HG03469 (cell line): ENCODE data around the gene TRIM31.
"Not testable (repeated sequence)": the region's sequence is repeated elsewhere in the genome, so short reads cannot be mapped to it uniquely, and the experiment has no call there.

ENCODE experiments used
- ATAC-seq: cut with Tn5 transposase; IDR thresholded peaks from one replicate; pipeline ENCODE4 v1.9.1; 2021; ENCODE audit warnings: mild to moderate bottlenecking, moderate library complexity, moderate number of reproducible peaks; ENCODE audit not compliant: unreplicated experiment

TRIM31 gene

GRCh38 chr6:30118691-30119090 lies 5.8 kb upstream of the TRIM31 start:
- not testable (repeated sequence) for ATAC-seq

DNA sequence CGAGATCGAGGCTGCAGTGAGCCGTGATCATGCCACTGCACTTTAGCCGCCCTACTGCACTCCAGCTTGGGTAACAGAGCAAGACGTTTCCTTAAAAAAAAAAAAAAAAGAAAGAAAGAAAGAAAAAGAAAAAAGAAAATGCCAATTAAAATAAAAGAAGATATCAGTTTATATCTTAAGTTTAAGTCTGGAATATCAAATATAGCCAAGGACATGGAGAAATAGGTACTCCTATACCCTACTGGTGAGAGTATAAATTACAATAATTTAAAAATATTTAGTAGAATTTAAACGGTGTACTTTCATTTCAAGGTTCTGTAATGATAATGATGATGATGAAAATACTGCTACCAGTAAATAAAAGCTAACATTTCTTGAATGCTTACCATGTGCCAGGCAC lies 3.8 kb upstream of the TRIM31 start:
- no peak for ATAC-seq

DNA sequence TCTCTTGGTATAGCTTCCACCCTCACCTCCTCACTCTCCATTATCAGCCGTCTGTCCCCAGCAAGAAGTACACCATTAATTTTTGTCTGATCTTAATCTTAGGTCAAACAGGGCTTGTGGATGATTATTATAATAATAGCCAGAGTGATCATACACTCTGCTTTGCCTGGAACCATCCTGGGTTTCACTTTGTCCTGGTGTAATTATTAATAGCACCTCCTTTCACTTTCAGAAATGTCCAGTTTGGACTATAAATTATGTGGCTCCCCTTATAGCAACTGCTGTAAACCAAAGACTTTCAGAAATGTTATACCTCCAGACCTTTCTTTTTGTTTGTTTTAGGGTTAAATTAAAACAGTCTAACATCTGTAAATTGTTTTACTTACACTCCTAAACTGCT lies 951 bp upstream of the TRIM31 start:
- ATAC-seq = no peak

DNA sequence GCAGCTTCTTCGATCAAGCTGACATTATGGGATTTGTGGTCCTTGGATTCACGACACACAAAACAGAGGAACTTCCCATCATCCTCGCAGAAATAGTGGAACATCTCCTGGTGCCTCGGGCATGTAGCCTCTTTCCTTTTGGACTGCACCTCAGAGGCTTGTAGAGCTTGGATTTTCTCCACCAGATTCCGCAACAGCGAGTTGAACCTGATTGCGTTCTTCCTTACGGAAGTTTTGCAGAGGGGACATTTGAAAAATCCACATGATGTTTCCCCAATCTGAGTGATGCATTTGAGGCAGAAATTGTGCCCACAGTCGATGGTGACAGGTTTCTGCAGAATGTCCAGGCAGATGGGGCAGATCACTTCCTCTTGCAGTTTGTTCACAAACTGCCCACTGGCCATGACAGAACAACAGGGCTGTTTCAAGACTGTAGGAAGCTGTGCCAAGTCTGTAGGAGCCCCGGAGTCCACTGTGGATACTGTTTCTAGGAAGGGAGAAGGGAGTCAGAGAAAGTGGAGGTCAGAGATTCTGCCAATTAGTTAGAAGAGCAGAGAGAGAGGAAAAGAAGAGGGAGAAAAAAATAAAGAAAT lies 392 bp downstream of the TRIM31 start:
- no peak for ATAC-seq

GRCh38 chr6:30111266-30111856 lies 1.5 kb downstream of the TRIM31 start:
- no peak for ATAC-seq

DNA sequence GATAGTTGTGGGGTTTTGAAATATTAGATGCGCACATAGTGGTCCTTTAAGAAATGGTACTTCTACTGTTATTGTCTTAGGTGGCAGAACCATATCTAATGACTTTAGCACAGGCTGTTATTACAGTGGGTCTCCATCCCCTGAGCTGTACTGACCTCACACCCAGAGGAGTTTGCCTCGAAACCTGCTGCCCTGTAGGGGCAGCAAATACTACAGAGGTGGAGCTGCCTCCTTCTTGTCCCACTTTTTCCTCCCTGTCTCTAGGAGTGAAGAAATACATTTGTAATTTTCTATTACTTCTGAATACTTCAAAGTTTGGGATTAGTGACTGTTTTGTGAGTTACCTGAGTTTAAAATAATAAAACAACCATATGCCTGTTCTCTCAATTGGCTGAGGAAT lies 8.2 kb downstream of the TRIM31 start:
- ATAC-seq = no peak

DNA sequence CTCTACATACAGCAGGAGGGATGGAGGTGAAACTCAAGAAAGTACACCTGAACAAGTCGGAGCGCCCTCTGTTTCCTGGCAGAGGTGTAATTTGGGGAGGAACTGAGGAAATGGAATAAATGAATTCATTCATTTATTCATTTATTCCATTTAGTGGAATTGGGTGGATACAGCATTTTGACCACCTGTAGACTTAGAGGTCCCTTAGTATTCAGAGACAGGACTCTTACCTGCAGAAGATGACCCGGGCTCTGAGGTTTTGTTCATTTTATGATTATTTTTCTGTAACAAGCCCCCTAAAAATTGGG lies 9.1 kb downstream of the TRIM31 start:
- no peak for ATAC-seq

DNA sequence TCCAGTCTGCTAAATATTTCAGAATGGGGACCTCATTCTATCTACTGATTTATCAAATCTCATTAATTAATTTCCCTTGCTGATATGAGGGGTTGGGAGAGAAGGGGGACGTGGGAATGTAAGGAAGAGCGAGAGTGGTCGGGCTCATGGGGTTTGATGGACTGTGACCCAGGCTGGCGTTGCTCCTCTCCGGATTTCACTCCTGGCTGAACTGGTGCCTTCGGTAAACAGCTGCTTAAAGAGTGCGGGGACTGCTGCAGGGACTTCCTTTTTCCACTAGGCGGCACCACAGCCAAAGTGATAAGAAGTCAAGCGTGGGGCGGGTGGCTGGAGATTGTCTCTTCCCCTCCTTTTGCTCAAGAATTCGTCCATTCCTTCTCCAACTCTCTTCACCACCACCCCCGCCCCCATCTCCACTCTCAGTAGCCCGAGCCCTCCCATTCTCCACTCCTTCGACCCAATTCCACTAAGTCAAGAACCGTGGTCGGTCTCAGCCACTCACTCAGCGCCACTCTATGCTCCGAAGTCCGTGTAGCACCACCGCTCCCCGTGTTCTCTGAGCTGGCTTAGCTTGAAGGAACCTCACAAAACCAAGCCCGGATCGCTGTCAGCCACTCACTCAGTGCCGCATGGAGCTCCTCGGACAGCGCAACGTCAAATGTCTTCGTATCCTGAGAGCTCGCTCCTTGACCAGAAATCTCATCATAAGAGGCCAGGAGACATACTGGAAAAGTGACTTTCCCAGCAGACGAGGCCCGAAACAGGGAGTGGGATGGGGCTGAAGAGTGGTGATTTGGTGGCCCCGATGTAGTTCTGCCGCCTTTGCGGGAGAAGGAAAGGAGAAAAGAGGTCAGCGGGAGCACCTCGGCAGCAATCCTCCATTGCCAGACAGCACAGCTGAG lies 9.7 kb downstream of the TRIM31 start:
- peak; percentile 56 for ATAC-seq

- ATAC-seq = no peak
Observed at GRCh38 chr6:30102414-30102969, 10.4 kb downstream of the TRIM31 start.

- no peak for ATAC-seq
Observed at GRCh38 chr6:30101444-30102413, 11.2 kb downstream of the TRIM31 start.

GRCh38 chr6:30100585-30101443 lies 12.1 kb downstream of the TRIM31 start:
- no peak for ATAC-seq

GRCh38 chr6:30100154-30100553 lies 12.7 kb downstream of the TRIM31 start:
- ATAC-seq = no peak

DNA sequence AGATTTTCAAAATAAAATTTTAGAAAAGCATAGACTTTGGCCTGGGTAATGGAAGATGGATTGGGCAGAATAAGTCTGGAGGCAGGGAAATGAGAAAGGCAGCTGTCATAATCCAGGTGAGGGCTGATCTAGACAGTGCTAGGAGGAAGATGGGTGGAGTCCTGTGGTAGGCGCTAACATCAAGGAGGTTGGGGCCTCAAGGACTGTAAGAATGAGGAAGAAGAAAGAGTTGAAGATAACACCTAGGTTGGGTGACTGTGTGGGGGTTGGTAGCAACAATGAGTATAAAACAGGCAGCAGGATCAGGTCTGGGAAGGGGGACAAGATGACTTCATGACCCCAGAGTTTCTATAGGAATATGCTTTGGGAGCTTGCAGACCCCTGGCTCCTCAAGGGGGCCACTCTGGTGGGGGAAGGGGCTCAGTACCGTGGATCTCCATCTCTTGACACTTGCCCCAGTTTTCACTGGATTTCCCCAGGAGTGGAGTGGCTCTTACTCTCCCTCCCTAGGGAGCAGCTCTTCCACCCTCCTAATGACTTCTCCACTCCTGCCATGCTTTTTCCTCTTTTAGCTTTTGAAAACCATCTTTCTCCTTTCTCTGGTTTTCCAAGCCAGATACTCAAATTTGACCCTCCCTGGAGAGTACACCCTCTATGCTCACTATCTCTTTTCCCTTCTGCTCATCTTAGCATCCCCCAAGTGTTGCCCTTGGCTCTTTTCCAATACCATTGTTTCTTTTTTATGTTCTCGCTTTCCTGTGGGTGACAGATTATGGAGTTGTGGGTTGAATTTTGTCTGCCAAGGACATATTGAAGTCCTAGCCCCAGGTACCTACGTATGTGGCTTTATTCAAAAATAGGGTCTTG lies 14.8 kb downstream of the TRIM31 start:
- no peak for ATAC-seq

GRCh38 chr6:30096829-30097228 lies 16.1 kb downstream of the TRIM31 start:
- ATAC-seq = no peak

DNA sequence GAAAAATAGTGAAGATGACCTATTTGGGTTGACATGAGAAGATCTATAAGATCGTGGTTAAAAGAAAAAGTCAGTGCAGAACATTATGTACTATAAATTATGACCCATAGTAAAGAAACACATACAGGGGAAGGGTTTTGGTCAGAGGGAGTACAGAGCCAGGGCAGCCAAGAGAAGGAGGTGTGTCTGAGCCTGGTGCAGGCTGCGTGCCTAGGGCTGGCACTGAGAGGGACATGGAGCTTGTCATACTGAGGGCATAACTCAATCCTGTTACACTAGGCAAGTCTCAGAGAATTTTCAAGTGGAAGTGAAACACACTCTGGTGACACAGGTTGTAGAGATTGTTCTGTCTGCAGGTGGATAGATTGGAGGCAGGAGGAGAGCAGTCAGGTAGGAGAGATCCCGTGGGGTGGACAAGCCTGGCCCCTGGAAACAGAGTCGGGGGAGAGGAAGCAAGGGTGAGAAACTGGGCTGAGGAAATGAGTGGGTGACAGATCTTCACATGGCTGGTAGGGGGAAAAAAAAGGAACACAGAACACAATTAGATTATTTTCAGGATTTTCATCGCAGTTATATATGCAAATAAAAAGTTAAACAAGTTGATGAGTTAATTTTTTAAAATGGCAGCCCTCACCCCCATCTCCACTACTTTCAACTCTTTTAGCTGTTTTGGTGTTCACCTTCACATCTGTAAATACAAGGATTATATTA lies 18.8 kb downstream of the TRIM31 start:
- ATAC-seq = no peak

DNA sequence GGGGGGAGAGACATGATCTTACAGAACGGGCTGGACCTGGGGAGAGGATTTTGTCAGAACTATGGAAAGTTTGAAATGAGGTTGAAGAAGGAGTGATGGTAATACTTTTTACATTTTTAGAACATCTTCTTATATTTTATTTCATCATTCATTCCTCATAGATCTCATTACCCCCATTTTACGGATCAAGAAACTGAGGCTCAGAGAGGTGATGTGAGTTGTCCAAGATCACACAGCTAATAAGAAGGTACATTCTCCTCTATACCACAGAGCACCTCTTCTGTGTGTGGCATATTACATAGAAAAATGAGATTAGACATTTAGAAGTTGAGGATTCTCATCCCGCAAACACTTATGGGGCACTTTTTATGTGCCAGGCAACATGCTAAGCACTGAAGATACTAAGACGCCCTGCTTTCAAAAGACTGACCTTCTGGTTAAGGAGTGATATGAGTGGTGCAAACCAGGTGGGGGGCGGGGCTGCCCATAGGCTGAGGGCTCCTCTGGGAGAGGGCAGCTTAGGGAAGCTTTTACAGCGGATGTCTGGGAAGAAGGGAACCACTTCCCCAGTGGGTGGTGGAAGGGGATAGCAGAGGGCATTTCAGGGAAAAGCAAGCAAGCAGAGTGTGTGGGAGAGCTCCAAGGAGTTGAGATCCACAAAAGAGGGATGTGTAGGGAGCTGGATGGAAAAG lies 19.9 kb downstream of the TRIM31 start:
- ATAC-seq = no peak

DNA sequence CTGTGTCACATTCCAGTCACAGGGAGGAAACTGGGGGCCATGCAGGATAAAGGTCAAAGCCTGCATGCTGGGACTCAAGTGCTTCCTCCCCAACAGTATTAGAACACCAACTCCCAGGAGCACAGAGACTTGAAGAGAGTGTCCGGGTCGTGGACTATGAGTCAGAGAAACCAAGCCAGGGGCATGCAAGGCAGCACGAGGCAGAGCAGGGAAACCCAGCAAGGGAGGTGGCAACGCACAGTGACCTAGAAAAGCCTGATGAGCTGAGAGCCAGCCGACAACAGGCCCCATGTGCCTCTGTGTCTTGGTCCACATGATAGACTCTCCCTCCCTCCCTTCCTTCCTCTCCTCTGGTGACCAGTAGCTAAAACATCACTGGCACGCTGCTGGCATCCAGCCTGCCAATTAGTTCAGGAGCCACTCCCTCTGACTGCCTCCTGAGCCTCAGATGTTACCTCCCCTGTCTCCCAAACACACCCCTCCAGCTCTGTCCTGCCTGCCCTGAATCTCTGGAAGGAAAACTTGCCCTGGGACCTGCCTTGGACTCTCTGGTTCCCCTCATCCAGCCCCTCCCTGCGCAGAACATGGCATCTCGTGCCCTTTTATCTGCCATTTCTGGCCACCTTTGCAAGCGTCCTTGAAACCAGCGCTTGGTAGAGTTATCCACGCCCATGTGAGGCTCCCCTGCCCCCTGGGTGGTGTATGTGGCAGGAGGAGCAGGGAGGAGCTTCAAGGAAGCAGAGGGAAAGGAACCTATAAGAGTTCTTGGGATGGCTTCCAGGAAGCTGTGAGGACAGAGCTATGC lies 21.1 kb downstream of the TRIM31 start:
- no peak for ATAC-seq
